Measurements from ENCODE around the gene SLX1A.
"Not testable (repeated sequence)": the region's sequence is repeated elsewhere in the genome, so short reads cannot be mapped to it uniquely, and the experiment has no call there.

The SLX1A gene

DNA sequence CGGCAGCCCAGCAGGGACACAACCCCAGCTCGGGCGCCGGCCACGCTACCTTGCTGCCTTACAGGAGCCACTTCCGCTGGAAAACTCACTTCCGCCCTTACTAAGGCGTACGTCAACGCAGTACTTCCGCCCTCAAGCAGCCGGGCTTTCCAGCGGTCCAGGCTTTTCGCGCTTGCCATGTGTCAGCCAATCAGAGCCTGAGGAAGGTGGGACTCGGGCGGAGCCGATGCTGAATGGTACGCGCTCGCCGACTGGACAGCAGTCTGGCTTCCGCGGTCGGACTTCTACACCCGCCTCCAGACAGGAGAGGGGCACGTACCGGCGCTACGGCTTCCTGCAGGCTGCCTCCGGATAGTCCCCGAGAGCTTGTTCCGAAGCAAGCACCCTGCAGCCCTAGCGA lies at the start of gene SLX1A, which contains the start of gene BOLA2B:
Gene SLX1A (plus strand): TSS at position 261 of the 400 bp plus-strand sequence. CDS start 210 bp downstream, outside the sequence.
Gene BOLA2B (minus strand): TSS at position 52 of the 400 bp plus-strand sequence. CDS start 71 bp downstream, outside the sequence.
- not testable (repeated sequence) for DNase-seq (ENCODE audit: low read depth)

DNA sequence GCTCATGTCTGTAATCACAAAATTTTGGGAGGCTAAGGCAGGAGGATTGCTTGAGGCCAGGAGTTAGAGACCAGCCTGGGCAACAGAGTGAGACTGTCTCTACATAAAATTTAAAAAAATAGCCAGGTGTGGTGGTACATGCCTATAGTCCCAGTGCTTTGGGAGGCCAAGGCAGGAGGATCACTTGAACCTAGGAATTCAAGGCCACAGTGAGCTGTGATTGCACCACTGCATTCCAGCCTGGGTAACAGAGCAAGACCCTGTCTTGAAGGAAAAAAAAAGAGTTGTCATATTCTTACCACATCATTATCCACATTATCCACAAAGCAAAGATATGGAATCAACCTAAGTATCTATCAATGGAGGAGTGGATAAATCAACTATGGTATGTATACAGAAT lies 49.7 kb upstream of the SLX1A start:
- no peak for DNase-seq (ENCODE audit: low read depth)

DNA sequence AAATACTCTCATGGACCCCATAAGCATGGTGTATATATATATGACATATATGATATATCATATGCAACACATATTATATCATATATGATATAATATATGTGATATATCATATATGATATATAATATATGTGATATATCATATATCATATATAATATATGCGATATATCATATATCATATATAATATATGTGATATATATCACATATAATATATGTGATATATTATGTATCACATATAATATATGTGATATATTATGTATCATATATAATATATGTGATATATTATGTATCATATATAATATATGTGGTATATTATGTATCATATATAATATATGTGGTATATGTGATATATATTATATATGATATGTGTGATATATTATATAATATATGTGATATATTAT lies 48.8 kb upstream of the SLX1A start:
- DNase-seq (ENCODE audit: low read depth) = no peak

DNA sequence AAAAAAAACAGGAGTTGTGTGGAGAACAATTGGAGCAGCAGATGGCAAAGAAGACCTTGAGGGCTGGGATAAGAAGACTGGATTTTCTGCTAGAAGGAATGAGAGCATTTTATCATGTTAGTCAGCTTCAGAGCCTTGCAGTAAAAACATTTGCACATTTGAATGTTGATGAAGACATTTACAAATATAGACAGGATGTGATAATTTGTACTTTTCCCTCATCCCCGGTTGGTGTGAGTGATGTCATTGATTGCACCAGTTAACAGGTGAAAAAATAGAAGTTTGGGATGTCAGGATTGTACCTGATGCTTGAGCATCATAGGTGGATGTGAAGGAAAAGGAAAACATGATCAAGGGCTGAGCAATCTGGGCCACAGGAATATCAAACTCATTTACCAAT lies 48.0 kb upstream of the SLX1A start:
- no peak for DNase-seq (ENCODE audit: low read depth)

DNA sequence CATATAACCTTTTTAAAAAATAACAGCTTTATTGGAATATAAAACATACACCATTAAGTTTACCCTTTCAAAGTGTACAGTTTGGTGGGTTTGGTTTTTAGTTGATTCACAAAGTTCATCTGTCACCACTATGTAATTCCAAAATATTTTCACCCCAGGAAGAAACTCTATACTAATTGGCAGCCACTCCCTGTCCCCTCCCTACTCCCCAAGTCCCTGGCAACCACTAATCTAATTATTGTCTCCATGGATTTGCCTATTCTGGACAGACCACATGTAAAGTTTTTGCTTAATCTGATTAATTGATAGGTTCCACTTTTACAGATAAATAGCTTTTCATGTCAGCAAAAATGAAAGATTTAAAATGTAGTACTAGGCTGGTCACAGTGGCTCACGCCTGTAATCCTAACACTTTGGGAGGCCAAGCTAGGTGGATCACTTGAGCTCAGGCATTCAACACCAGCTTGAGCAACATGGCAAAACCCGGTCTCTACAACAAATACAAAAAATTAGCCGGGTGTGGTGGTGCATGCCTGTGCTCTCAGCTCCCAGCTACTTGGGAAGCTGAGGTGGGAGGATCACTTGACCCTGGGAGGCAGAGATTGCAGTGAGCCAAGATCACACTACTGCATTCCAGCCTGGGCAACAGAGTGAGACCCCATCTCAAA lies 45.7 kb upstream of the SLX1A start:
- no peak for DNase-seq (ENCODE audit: low read depth)

DNA sequence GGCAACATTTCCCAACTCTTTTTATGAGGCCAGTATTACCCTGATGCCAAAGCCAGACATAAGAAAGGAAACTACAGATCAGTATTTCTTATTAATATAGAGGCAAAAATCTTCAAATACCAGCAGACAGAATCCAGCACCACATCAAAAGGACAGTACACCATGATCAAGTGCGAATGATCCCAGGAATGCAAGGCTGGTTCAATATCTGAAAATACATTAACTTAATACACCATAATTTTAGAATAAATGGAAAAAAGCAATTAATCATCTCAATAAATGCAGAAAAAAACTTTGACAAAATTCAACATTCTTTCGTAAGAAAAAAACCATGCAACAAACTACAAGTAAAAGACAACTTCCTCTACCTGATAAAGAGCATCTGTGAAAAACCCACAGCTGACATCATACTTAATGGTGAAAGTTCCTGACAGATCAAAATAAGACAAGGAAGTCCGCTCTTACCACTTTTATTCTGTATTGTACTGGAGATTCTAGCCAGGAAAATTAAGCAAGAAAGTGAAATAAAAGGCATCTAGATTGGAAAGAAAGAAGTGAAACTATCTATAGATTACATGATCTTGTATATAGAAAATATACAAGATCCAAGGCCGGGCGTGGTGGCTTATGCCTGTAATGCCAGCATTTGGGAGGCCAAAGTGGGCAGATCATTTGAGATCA lies 44.3 kb upstream of the SLX1A start:
- DNase-seq (ENCODE audit: low read depth) = no peak

DNA sequence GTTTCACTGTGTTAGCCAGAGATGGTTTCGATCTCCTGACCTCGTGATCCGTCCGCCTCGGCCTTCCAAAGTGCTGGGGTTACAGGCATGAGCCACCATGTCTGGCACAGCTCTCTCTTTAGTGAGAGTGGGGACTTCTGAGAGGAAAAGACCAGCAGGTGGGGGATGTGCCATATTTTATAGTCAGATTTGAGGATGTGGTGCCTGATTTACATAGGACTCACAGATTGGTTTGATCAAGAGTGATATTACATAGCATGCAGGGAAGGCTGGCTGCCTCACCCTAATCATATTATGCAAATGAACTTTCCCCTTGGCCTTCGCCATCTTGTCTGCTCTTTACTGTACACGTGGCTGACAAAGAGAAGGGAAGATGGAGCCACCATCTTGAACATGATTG lies 42.6 kb upstream of the SLX1A start:
- DNase-seq (ENCODE audit: low read depth) = no peak

DNA sequence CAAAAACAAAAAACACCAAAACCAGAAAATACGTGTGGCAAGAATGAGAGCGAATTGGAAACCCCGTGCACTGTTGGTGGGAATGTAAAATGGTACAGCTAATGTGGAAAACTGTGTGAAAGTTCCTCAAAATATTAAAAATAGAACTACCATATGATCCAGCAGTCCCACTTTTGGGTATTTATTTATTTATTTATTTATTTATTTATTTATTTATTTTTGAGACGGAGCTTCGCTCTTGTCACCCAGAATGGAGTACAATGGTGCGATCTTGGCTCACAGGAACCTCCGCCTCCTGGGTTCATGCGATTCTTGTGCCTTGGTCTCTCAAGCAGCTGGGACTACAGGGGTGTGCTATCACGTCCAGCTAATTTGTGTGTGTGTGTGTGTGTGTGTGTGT lies 41.2 kb upstream of the SLX1A start:
- DNase-seq (ENCODE audit: low read depth) = no peak

DNA sequence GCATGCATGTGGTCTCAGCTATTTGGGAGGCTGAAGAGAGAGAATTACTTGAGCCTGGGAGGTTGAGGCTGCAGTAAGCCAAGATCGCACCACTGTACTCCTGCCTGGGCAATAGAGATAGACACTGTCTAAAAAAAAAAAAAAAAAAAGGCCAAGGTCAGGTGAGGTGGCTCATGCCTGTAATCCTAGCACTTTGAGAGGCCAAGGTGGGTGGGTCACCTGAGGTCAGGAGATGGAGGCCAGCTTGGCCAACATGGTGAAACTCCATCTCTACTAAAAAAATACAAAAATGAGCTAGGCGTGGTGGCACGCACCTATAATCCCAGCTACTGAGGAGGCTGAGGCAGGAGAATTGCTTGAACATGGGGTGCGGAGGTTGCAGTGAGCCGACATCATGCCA lies 38.5 kb upstream of the SLX1A start:
- no peak for DNase-seq (ENCODE audit: low read depth)

DNA sequence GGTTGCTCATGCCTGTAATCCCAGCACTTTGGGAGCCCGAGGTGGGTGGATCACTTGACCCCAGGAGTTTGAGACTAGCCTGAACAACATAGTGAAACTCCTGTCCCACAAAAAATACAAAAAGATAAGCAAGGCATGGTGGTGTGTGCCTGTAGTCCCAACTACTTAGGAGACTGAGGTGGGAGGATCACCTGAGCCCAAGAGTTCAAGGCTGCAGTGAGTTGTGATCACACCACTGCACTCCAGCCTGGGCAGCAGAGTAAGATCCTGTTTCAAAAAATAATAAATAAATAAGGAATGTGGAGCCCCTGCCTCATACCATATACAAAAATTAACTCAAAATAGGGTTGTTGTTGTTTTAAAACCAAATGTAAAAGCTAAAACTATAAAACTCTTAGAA lies 36.5 kb upstream of the SLX1A start:
- DNase-seq (ENCODE audit: low read depth) = no peak

DNA sequence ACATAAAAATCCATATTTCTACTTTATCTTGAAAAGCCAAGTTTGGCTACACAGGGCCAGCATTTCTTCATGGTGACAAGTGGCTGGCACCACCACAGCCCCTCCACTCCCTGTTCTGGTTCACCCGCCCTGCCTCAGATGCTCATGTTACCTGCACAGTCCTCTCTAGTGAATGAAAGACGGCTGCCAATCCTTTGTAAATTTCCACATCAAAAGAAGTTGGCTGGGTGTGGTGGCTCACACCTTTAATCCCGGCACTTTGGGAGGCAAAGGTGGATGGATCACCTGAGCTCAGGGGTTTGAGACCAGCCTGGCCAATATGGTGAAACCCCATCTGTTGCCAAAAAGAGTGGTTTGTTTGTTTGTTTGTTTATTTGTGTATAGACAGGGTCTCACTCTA lies 30.1 kb upstream of the SLX1A start:
- DNase-seq (ENCODE audit: low read depth) = no peak

DNA sequence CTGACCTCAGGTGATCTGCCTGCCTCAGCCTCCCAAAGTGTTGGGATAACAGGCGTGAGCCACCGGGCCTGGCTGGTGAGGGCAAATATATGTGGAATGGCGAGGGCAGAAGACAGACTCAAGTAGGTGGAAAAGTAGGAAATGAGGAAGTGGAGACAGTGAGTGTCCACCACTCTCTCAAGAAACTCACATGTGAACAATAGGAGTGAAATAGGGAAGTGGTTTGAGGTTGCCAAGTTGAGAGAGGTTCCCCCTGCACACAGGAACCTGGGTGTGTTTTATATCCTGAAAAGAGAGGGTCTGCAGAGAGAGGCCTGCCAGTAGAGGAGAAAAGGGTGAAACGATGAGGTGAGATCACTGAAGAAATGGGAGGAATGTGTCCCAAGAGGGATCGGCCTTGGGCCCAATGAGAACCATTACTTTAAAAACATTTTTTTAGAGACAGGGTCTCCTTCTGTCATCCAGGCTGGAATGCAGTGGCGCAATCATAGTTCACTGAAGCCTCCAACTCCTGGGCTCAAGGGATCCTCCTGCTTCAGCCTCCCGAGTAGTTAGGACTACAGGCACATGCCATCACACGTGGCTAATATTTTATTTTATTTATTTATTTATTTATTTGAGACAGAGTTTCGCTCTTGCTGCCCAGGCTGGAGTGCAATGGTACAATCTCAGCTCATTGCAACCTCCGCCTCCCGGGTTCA lies 27.3 kb upstream of the SLX1A start:
- DNase-seq (ENCODE audit: low read depth) = no peak

DNA sequence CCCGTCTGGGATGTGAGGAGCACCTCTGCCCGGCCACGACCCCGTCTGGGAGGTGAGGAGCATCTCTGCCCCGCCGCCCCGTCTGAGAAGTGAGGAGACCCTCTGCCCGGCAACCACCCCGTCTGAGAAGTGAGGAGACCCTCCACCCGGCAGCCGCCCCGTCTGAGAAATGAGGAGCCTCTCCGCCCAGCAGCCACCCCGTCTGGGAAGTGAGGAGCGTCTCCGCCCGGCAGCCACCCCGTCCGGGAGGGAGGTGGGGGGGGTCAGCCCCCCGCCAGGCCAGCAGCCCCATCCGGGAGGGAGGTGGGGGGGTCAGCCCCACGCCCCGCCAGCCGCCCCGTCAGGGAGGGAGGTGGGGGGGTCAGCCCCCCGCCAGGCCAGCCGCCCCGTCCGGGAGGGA lies 24.9 kb upstream of the SLX1A start:
- not testable (repeated sequence) for DNase-seq (ENCODE audit: low read depth)

DNA sequence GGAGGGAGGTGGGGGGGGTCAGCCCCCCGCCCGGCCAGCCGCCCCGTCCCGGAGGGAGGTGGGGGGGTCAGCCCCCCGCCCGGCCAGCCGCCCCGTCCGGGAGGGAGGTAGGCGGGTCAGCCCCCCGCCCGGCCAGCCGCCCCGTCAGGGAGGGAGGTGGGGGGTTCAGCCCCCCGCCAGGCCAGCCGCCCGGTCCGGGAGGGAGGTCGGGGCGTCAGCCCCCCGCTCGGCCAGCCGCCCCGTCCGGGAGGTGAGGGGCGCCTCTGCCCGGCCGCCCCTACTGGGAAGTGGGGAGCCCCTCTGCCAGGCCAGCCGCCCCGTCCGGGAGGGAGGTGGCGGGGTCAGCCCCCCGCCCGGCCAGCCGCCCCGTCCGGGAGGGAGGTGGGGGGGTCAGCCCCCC lies 24.3 kb upstream of the SLX1A start:
- DNase-seq (ENCODE audit: low read depth) = not testable (repeated sequence)

DNA sequence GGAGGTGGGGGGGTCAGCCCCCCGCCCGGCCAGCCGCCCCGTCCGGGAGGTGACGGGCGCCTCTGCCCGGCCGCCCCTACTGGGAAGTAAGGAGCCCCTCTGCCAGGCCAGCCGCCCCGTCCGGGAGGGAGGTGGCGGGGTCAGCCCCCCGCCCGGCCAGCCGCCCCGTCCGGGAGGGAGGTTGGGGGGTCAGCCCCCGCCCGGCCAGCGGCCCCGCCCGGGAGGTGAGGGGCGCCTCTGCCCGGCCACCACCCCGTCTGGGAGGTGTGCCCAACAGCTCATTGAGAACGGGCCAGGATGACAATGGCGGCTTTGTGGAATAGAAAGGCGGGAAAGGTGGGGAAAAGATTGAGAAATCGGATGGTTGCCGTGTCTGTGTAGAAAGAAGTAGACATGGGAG lies 23.5 kb upstream of the SLX1A start:
- DNase-seq (ENCODE audit: low read depth) = not testable (repeated sequence)

DNA sequence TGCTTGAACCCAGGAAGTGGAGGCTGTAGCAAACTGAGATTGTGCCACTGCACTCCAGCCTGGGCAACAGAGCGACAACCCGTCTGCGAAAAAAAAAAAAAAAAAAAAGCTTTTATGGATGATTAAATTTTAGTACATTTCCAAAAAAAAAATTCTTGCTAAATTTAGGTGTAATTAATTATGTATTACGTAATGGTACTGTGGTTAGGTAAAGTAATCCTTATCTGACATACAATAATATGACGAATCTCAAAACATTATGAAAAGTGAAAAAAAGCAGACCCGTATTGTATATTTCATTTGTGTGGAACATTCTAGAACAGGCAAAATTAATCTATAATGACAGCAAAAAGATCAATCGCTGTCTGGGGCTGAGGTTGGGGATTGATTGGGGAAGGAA lies 20.6 kb upstream of the SLX1A start:
- no peak for DNase-seq (ENCODE audit: low read depth)

DNA sequence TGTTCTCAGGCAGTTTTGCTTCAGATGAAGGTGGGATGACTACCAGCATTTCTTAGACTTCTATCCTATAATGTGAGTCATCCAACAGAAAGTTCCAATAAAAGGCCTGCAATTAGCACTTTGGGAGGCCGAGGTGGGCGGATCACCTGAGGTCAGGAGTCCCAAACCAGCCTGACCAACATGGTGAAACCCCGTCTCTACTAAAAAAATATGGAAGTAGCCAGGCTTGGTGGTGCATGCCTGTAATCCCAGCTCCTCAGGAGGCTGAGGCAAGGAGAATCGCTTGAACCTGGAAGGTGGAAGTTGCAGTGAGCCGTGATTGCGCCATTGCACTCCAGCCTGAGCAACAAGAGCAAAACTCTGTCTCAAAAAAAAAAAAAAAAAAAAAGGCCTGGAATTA lies 16.8 kb upstream of the SLX1A start:
- not testable (repeated sequence) for DNase-seq (ENCODE audit: low read depth)

DNA sequence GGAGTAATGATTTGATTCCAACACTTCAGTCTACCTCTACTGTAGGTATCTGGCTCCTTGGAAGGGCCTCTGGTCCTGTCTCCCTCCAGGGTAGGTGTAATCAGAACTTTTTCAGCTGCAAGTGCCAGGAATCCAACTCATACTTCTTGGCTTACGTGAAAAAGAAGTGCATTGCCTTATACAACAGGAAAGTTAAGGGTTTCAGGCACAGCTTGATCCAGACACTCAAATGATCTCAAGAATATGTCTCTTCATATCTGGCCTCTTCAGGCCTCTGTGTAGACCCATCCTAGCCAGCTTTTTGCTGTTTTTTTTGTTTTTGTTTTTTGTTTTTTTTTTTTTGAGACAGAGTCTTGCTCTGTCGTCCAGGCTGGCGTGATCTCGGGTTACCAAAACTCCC lies 14.5 kb upstream of the SLX1A start:
- no peak for DNase-seq (ENCODE audit: low read depth)

DNA sequence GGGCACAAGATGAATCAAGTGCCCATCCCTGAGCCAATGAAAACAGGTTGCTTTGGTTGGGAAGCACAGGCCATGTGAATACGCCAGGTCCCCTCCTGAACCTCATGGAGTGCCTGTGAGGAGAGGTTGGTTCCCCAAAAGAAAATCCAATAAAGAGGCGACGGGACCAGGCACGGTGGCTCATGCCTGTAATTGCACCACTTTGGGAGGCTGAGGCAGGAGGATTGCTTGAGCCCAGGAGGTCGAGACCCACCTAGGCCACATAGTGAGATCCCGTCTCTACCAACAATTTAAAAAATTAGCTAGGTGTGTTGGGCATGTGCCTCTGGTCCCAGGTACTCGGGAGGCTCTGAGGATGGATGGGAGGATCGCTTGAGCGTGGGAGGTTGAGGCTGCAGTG lies 13.7 kb upstream of the SLX1A start:
- no peak for DNase-seq (ENCODE audit: low read depth)

DNA sequence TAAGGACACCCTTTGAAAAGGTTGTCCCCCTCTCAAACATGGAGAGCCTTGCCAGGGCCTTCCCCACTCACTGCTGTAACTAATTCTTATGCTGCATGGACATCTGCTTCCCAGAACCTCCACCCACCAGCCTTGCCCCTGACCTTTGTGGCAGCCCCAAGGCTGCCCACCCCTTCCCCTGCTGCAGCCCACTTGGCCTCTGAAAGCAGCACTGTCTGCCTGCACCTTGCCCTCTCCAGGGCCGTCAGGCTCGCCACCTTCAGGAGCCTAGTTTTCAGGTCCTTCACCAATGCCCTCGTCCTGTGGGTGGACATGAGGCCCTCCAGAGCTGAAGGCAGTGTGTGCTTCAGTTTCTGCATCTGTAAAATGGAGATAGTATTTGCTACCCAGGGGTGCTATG lies 12.9 kb upstream of the SLX1A start:
- DNase-seq (ENCODE audit: low read depth) = no peak

DNA sequence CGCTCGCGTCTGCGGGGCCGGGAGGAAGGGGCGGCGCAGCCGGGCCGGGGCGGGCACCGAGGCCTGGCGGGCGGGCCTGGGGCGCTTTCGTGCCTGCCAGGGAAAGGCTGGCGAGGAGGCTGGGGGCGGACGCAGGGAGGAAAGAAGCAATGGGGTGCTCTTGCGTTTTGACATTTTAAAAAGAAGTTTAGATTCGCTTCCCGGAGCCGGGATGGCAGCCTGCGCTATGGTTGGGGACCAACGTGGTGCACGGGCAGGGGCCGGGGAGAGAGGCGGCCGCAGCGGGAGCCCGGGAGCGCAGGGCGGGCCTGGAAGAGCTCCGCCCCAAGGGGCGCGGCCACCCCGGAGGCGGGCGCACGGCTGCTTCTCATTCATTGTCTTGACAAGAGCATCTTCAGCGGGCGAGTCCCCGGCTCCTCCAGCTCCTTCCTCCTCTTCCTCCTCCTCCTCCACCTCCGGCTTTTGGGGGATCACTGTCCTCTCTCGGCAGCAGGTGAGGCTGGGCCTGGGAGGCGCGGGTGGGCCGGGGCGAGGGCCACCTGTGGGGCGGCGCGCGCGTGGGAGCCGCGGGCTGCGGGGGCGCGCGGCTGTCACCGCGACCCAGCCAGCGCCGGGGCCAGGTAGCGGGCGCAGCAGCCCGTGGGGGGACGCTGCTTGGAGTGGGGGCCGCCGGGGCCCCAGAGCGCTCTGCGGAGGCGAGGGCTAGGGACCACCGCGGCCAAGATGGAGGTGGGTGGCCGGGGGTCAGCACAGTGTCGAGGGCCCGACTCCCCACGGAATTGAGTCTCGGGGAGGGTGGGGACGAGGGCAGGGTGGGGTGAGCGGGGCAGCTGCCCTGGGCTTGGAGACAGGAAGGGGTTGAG lies 10.2 kb upstream of the SLX1A start, which contains the start of gene CORO1A:
Gene CORO1A (plus strand): TSS at position 370 of the 863 bp plus-strand sequence. CDS start 1,608 bp downstream, outside the sequence.
- peak; percentile 28 for DNase-seq (ENCODE audit: low read depth)

Measured in HS-5 (cell line).